ENCODE results near the gene PDIA2.
"Not testable (repeated sequence)": the region's sequence is repeated elsewhere in the genome, so short reads cannot be mapped to it uniquely, and the experiment has no call there.

The PDIA2 gene

GRCh38 chr16:334164-334832 lies 51.3 kb downstream of the PDIA2 start:
- not testable (repeated sequence) for DNase-seq

- DNase-seq: not testable (repeated sequence)
Observed at GRCh38 chr16:334861-335632, 52.1 kb downstream of the PDIA2 start.

- no peak for DNase-seq
Observed at GRCh38 chr16:336269-336668, 53.3 kb downstream of the PDIA2 start.

Measured in SW 1271 (cell line).